ENCODE measurements around the gene PURA. TPM values are rescaled to one million over a fixed set of nuclear protein-coding genes. Genes with fewer than 3 reads are reported as not detected.

PURA gene
- total RNA-seq, 6 donors from 2014 or later: 13.8 to 43.2 (median 22.7) TPM

DNA sequence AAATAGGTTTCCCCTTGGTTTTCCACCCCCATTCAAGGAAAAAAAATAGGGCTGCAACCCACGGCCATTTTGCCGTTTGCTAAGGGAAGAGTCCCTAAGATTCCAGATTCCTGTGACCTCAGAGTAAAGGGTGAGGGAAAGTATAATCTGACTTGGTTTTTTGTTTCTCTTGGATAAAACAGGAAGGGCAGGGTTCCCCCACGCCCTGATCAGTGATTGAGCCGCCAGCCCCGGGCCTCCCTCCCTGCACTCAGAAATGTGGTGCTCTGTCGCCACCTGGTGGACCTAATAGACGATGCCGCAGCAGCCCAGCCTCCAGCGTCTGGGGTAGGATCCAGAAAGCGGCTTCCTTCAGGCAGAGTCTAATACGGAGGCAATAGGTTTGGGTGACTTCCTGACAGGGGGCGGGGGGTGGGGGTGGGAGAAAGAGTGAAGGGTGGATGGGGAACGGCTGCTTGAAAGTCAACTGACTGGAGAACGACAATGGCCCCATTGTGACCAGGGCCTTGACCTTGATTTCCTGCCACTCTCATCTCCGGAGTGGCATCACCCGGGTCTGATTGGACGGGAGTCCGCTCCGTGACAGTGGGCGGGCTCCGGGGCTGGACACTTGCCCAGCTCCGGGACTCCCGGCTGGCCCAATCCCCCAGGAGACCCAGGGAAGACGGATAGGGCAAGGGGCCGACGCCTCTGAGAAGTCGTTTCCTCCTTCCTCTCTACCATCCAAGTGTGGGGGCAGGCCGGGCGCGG, 43.3 kb downstream of the PURA start:
- Histone ChIP-seq H3K4me3 (peak overlapping the region in 3 of 4 donors; percentile 21 to 40 (median 35)), H3K36me3 (no peaks in the 10 kb centered on the region), H3K27ac (peak overlapping the region; percentile 26 to 74 (median 68)), H3K4me1 (peaks cover 27 to 53% (median 36%) of the 10 kb centered on the region in 4 donors), H3K27me3 (no peaks in the 10 kb centered on the region), H3K9me3 (no peaks in the 10 kb centered on the region)
- 5% methylated on average over 12 to 24 of the region's 30 CpGs for WGBS, 2 donors
- DNase-seq (peak; percentile 89 to 91), ATAC-seq (ENCODE audit: low FRiP score in 2 of 2) (peak; percentile 94 to 99)
- TF ChIP-seq POLR2A (IDR thresholded peaks at IDR 0.05) (no peak), POLR2AphosphoS5 (IDR thresholded peaks at IDR 0.05) (peak in 1 of 2 donors; percentile 36), EP300 (IDR thresholded peaks at IDR 0.05) (peak in 1 of 4 donors; percentile 17)
- TF ChIP-seq, protein P1, sequence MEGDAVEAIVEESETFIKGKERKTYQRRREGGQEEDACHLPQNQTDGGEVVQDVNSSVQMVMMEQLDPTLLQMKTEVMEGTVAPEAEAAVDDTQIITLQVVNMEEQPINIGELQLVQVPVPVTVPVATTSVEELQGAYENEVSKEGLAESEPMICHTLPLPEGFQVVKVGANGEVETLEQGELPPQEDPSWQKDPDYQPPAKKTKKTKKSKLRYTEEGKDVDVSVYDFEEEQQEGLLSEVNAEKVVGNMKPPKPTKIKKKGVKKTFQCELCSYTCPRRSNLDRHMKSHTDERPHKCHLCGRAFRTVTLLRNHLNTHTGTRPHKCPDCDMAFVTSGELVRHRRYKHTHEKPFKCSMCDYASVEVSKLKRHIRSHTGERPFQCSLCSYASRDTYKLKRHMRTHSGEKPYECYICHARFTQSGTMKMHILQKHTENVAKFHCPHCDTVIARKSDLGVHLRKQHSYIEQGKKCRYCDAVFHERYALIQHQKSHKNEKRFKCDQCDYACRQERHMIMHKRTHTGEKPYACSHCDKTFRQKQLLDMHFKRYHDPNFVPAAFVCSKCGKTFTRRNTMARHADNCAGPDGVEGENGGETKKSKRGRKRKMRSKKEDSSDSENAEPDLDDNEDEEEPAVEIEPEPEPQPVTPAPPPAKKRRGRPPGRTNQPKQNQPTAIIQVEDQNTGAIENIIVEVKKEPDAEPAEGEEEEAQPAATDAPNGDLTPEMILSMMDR (IDR thresholded peaks at IDR 0.05): peak; percentile 85 to 93 (median 92)

DNA sequence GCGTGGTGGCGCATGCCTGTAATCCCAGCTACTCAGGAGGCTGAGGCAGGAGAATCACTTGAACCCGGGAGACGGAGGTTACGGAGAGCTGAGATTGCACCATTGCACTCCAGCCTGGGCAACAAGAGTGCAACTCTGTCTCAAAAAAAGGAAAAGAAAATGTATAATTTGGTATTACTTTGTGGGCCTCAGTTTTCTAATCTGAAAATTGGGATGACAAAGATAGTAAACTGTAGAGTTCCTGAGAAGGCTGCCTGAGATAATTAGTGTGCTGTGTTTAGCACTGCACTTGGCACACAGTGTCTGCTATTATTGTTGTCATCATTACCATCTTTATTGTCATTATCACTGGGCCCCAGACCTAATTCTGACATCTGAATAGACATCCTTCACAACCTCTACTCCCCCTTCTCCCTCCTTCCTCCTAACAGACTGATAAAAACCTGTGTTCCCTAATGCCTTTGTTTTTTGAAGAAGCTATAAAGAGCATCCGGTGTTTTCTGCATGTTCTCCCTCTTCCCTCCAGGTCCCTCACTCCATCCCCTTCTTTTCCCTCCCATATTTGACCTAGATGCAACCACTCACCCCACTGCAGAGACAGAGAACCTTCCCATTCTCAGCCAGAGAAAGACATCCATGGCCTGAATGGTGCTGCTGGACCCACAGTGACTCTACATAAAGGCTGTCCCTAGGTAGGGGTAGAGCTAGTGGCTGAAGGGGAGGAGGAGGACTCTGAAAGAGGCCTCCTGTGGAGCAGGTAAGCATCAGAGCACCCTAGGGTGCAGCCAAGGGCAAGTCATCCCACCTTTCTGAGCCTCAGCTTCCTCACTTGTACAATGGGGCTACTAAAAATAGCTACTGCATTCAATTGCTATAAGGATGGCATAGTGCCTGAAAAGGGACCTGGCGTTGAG, 45.4 kb downstream of the PURA start:
- DNase-seq (no peak), ATAC-seq (ENCODE audit: low FRiP score in 2 of 2) (no peak)
- Histone ChIP-seq H3K4me3 (no peak overlapping the region), H3K36me3 (no peaks in the 10 kb centered on the region), H3K27ac (no peak overlapping the region), H3K9me3 (no peaks in the 10 kb centered on the region), H3K27me3 (no peaks in the 10 kb centered on the region), H3K4me1 (peaks cover 11 to 32% (median 22%) of the 10 kb centered on the region in 4 donors)
- 77% methylated on average over 7 of the region's 7 CpGs for WGBS, 2 donors
- TF ChIP-seq, protein P1 (IDR thresholded peaks at IDR 0.05): no peak
- TF ChIP-seq POLR2AphosphoS5 (IDR thresholded peaks at IDR 0.05) (no peak), EP300 (IDR thresholded peaks at IDR 0.05) (no peak), POLR2A (IDR thresholded peaks at IDR 0.05) (no peak)

- no peaks in the 10 kb centered on the region for H3K36me3 ChIP-seq
- no peaks in the 10 kb centered on the region for H3K9me3 ChIP-seq
- H3K4me1 ChIP-seq: peaks cover 18 to 25% (median 23%) of the 10 kb centered on the region in 4 donors
- DNase-seq (peak in 1 of 2 donors; percentile 59), ATAC-seq (ENCODE audit: low FRiP score in 2 of 2) (no peak)
- WGBS, 2 donors: 75 to 79% methylated on average over 5 of the region's 5 CpGs
- H3K4me3 ChIP-seq: no peak overlapping the region
- H3K27ac ChIP-seq: peak overlapping the region in 3 of 4 donors; percentile 13 to 18 (median 17)
- TF ChIP-seq, protein P1 (IDR thresholded peaks at IDR 0.05): no peak
- TF ChIP-seq EP300 (IDR thresholded peaks at IDR 0.05) (no peak), POLR2AphosphoS5 (IDR thresholded peaks at IDR 0.05) (no peak), POLR2A (IDR thresholded peaks at IDR 0.05) (no peak)
- no peaks in the 10 kb centered on the region for H3K27me3 ChIP-seq
Observed at GRCh38 chr5:140162275-140162674, 48.4 kb downstream of the PURA start.

GRCh38 chr5:140162781-140163180, 48.9 kb downstream of the PURA start:
- Histone ChIP-seq H3K9me3 (no peaks in the 10 kb centered on the region), H3K36me3 (no peaks in the 10 kb centered on the region), H3K4me3 (no peak overlapping the region), H3K4me1 (peaks cover 14 to 21% (median 20%) of the 10 kb centered on the region in 4 donors), H3K27me3 (no peaks in the 10 kb centered on the region), H3K27ac (peak overlapping the region in 2 of 4 donors; percentile 13 to 17)
- DNase-seq (no peak), ATAC-seq (ENCODE audit: low FRiP score in 2 of 2) (peak in 1 of 2 donors; percentile 16)
- TF ChIP-seq, protein P1 (IDR thresholded peaks at IDR 0.05): no peak
- TF ChIP-seq EP300 (IDR thresholded peaks at IDR 0.05) (no peak), POLR2A (IDR thresholded peaks at IDR 0.05) (no peak), POLR2AphosphoS5 (IDR thresholded peaks at IDR 0.05) (no peak)
- WGBS, 2 donors: 69 to 73% methylated on average over 3 to 5 of the region's 5 CpGs

Data from upper lobe of left lung (tissue), 6 donors.